Natural killer cell treated with Interleukin-12 subunit alpha and Interleukin-12 subunit beta and Interleukin-15 and Interleukin-18, amount 100 ng/mL, for 72 hours (primary cell): ENCODE data around the gene AGPAT2. TPM values are rescaled to one million over a fixed set of nuclear protein-coding genes. Genes with fewer than 3 reads are reported as not detected.
"Not testable (repeated sequence)": the region's sequence is repeated elsewhere in the genome, so short reads cannot be mapped to it uniquely, and the experiment has no call there.

Experiments used
- ATAC-seq, 2 donors: fragments of 150-1000 bp; cut with Tn5 transposase in 1 of 2; sonication (Bioruptor Pico), chemical (Tn5 transposase) in 1 of 2; 2 replicates each; pipeline ENCODE4 v1.10.0; 2021
- DNase-seq: peaks from one replicate; pipeline ENCODE4 v3.0.0; 2022; ENCODE audit warnings: low spot score
- H3K27ac Mint-ChIP-seq, 2 donors: 1 replicate in 1 of 2; 2 replicates in 1 of 2; pipeline ENCODE4 v1.8.0; 2022; ENCODE audit warnings: mixed read lengths in 2 of 2, mild to moderate bottlenecking in 1 of 2, moderate library complexity in 1 of 2
- H3K27me3 Mint-ChIP-seq, 2 donors: 1 replicate in 1 of 2; 2 replicates in 1 of 2; pipeline ENCODE4 v1.8.0; 2022; ENCODE audit warnings: mixed read lengths in 2 of 2
- H3K36me3 Mint-ChIP-seq: one replicate; pipeline ENCODE4 v1.8.0; 2022; ENCODE audit warnings: mixed read lengths
- H3K4me1 Mint-ChIP-seq, 2 donors: 1 replicate in 1 of 2; 2 replicates in 1 of 2; pipeline ENCODE4 v1.8.0; 2022; ENCODE audit warnings: low read depth in 2 of 2, mixed read lengths in 2 of 2, mild to moderate bottlenecking in 1 of 2
- H3K4me3 Mint-ChIP-seq: one replicate; pipeline ENCODE4 v1.8.0; 2022; ENCODE audit warnings: mixed read lengths
- H3K9me3 Mint-ChIP-seq: 2 replicates; pipeline ENCODE4 v1.8.0; 2022; ENCODE audit warnings: mixed read lengths
- total RNA-seq, 2 donors: library from RNA; stranded (reverse); gene quantifications; one replicate each; pipeline ENCODE4 v1.2.3, GENCODE V29; 2022

AGPAT2 gene
- total RNA-seq, 2 donors from 2014 or later = 6.1 to 8.9 TPM

DNA sequence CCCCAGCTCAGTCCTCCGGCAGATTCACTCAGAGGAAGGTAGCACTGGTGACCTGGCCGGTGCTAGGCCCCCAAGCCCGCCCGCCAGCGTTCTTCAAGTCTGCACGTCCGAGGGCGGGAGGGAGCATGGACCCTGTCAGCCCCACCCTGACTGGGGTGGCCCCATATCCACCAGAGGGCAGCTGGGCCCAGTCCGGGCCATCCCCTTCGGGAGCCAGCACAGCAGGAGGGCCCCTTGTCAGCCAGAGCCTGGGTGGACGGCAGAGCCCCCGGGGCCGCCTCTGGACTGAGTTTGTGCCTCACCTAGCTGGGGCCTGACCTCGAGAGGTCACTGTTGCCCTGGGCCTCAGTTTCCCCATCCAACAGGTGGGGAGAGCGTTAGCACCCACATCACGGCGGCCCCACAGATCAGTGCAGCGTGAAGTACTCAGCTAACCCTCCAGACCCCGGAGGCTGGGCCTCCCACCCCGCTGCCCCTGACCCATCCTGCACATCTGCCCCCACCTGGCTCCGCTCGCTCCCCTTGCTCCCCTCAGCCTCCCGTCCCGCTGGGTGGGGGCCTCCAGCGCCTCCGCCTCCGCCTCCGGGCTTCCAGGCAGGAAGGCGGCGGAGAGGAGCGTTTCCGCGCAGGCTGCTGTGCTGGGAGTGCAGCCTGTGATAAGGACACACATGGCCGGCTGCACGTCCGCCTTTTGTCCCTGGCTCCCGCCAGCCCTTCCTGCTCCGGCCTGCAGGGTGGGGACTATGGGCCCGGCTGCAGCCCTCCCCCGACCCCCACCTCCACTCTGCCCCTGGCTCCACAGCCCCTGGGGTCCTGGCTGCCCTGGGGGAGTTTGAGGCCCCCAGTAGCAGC, 41.1 kb downstream of the AGPAT2 start:
- DNase-seq (no peak), ATAC-seq (no peak)
- Mint-ChIP-seq H3K36me3 (no peaks in the 10 kb centered on the region), H3K4me1 (no peaks in the 10 kb centered on the region), H3K27ac (no peak overlapping the region), H3K4me3 (no peak overlapping the region), H3K27me3 (peaks cover 13 to 16% of the 10 kb centered on the region in 2 donors), H3K9me3 (no peaks in the 10 kb centered on the region)

DNA sequence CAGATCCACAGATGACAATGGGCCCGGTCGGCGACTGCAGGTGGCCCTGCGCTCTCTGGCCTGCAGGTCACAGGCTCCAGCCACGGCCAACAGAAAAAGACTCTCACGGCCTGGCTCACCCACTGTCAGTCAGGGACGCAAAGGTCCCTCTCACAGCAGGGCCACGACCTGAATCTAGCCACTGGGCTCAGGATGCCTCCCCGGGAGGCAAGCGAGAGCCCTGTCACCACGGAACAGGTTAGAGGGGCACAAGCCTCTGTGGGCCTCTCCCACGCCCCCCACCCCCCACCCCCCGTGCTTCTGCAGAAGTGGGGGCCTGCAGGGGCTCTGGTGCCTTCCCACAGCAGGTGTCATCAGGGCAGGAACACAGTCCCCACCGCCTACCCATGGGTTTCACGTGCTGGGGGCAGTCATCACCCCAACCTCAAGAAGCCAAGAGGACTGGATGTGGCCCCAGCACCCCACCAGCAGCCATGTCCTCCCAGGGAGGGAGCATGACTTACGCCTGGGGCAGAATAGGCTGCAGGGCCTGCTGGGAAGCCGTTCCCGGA, 41.8 kb downstream of the AGPAT2 start:
- H3K27me3 Mint-ChIP-seq = peaks cover 13 to 19% of the 10 kb centered on the region in 2 donors
- H3K4me3 Mint-ChIP-seq = no peak overlapping the region
- no peaks in the 10 kb centered on the region for H3K9me3 Mint-ChIP-seq
- no peak for ATAC-seq
- H3K4me1 Mint-ChIP-seq = no peaks in the 10 kb centered on the region
- H3K36me3 Mint-ChIP-seq = no peaks in the 10 kb centered on the region
- no peak for DNase-seq
- H3K27ac Mint-ChIP-seq = no peak overlapping the region

GRCh38 chr9:136644593-136645351, 42.5 kb downstream of the AGPAT2 start:
- peak; percentile 88 to 92 for ATAC-seq
- H3K36me3 Mint-ChIP-seq = no peaks in the 10 kb centered on the region
- H3K27ac Mint-ChIP-seq = no peak overlapping the region
- peaks cover 13 to 23% of the 10 kb centered on the region in 2 donors for H3K27me3 Mint-ChIP-seq
- no peaks in the 10 kb centered on the region for H3K9me3 Mint-ChIP-seq
- no peak overlapping the region for H3K4me3 Mint-ChIP-seq
- DNase-seq = no peak
- no peaks in the 10 kb centered on the region for H3K4me1 Mint-ChIP-seq

DNA sequence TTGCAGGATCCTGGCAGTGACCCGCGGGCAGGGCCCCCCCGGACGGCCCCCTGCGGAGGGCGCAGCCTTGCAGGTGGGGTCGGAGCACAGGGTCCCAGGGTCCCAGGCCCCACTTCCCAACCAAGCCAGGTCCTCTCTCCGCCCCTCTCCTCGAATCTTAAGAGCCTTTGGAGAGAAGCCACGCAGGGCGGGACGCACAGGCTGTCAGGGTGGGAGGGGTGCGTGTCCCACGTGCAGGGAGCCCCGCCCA, 43.0 kb downstream of the AGPAT2 start:
- H3K4me3 Mint-ChIP-seq = no peak overlapping the region
- no peak for ATAC-seq
- DNase-seq = no peak
- H3K36me3 Mint-ChIP-seq = no peaks in the 10 kb centered on the region
- H3K9me3 Mint-ChIP-seq = no peaks in the 10 kb centered on the region
- no peaks in the 10 kb centered on the region for H3K4me1 Mint-ChIP-seq
- no peak overlapping the region for H3K27ac Mint-ChIP-seq
- peaks cover 13 to 23% of the 10 kb centered on the region in 2 donors for H3K27me3 Mint-ChIP-seq

DNA sequence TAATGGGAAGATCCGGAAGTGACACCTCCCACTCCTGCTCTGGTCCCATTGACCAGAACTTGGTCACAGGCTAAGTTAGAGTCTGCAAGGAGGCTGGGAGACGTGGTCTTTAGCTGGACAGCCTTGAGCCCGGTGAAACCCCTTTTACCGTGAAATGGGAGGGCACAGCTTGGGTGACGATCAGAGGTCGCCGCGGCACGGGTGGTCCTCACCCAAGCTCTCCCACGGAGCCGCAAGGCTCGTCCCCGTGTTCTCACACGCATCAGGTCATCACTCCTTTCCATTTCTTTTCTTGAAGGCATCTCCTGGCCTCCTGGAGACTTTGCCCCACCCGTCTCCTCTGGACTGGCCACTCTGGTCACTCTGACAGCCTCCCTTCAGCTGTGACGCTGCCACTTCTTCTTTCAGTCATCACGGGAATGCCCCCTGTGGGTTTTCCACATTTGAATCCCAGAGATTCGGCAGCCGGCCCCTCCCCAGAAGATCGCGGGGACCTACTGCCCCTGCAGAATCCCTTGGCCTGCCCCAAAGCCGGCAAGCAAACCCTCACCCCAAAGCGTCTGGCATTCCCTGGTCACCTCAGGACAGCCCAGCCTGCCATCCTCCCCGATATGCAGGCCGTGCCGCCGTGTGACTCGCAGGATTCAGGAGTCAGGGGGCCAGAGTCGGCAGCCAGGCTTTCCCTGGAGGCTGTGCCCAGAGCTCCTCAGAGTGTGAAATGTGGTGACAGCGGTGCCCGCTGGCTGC, 43.5 kb downstream of the AGPAT2 start:
- Mint-ChIP-seq H3K9me3 (no peaks in the 10 kb centered on the region), H3K27ac (no peak overlapping the region), H3K36me3 (no peaks in the 10 kb centered on the region), H3K4me3 (no peak overlapping the region), H3K4me1 (no peaks in the 10 kb centered on the region), H3K27me3 (peaks cover 13 to 21% of the 10 kb centered on the region in 2 donors)
- ATAC-seq = no peak
- no peak for DNase-seq

DNA sequence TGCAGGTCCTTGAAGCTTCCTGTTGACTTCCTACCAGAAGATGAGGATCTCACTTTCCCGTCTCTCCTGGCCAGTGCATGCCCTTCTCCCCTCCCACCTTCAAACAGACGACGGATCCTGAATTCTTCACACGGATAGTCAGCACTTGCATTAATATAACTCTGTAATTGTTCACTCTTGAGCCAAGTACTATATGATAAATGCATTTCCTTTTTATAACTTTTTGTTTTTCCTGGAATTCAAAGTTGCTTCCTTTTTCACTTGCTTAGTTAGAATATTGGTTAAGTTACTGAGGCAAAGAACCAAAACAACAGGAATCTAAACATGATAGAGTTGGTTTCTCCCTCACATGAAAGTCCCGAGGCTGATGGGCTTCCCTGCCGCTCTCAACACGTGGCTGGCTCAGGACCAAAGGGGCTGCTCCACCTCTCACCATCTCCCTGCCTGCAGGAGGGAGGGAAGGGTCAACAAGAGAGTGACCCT, 44.8 kb downstream of the AGPAT2 start:
- H3K4me1 Mint-ChIP-seq = no peaks in the 10 kb centered on the region
- H3K27ac Mint-ChIP-seq = no peak overlapping the region
- H3K4me3 Mint-ChIP-seq = no peak overlapping the region
- H3K9me3 Mint-ChIP-seq = no peaks in the 10 kb centered on the region
- peak; percentile 44 for DNase-seq
- H3K27me3 Mint-ChIP-seq = peaks cover 13 to 19% of the 10 kb centered on the region in 2 donors
- no peaks in the 10 kb centered on the region for H3K36me3 Mint-ChIP-seq
- ATAC-seq = no peak

- Mint-ChIP-seq H3K27me3 (peaks cover 7 to 15% of the 10 kb centered on the region in 2 donors), H3K27ac (no peak overlapping the region), H3K9me3 (no peaks in the 10 kb centered on the region), H3K4me3 (no peak overlapping the region), H3K4me1 (no peaks in the 10 kb centered on the region), H3K36me3 (no peaks in the 10 kb centered on the region)
- no peak for ATAC-seq
- peak; percentile 40 for DNase-seq
These were observed 46.8 kb downstream of the AGPAT2 start for GRCh38 chr9:136640171-136641111.

DNA sequence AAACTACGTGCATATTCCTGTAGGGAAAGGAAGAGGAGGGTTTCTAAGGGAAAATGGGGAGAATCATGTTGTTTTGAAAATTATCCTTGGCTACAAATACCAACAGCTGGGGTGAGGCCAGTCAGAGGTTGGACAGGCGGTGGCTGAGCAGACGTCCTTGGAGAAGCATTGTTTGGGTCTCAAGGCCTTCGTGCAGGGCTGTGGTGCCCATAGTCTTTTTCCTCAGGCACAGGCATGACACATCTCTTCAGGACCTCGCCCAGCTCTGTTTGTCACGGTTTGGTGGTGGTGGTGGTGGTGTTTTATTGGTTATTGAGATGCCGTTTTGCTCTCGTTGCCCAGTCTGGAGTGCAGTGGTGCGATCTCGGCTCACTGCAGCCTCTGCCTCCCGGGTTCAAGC, 52.4 kb downstream of the AGPAT2 start:
- peaks cover 0 to 4% of the 10 kb centered on the region in 2 donors for H3K4me1 Mint-ChIP-seq
- H3K27me3 Mint-ChIP-seq = no peaks in the 10 kb centered on the region
- H3K36me3 Mint-ChIP-seq = no peaks in the 10 kb centered on the region
- H3K9me3 Mint-ChIP-seq = no peaks in the 10 kb centered on the region
- H3K27ac Mint-ChIP-seq = no peak overlapping the region
- no peak overlapping the region for H3K4me3 Mint-ChIP-seq
- no peak for DNase-seq
- no peak for ATAC-seq

DNA sequence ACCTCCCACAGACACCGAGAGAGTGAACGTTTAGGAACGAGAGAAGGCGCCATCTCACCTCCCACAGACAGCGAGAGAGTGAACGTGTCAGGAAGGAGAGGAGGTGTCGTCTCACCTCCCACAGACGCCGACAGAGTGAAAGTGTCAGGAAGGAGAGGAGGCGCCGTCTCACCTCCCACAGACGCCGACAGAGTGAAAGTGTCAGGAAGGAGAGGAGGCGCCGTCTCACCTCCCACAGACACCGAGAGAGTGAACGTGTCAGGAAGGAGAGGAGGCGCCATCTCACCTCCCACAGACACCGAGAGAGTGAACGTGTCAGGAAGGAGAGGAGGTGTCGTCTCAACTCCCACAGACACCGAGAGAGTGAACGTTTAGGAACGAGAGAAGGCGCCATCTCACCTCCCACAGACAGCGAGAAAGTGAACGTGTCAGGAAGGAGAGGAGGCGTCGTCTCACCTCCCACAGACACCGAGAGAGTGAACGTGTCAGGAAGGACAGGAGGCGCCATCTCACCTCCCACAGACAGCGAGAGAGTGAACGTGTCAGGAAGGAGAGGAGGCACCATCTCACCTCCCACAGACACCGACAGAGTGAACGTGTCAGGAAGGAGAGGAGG, 54.7 kb downstream of the AGPAT2 start:
- H3K4me3 Mint-ChIP-seq, H3K27ac Mint-ChIP-seq, H3K36me3 Mint-ChIP-seq, H3K27me3 Mint-ChIP-seq, H3K9me3 Mint-ChIP-seq, ATAC-seq, H3K4me1 Mint-ChIP-seq: not testable (repeated sequence)
- peak; percentile 64 for DNase-seq

DNA sequence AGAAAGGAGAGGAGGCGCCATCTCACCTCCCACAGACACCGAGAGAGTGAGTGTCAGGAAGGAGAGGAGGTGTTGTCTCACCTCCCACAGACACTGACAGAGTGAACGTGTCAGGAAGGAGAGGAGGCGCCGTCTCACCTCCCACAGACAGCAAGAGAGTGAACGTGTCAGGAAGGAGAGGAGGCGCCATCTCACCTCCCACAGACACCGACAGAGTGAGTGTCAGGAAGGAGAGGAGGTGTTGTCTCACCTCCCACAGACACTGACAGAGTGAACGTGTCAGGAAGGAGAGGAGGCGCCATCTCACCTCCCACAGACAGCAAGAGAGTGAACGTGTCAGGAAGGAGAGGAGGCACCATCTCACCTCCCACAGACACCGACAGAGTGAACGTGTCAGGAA, 55.2 kb downstream of the AGPAT2 start:
- H3K36me3 Mint-ChIP-seq, ATAC-seq, H3K27me3 Mint-ChIP-seq, H3K27ac Mint-ChIP-seq, H3K9me3 Mint-ChIP-seq, H3K4me3 Mint-ChIP-seq: not testable (repeated sequence)
- DNase-seq = peak; percentile 62
- peaks cover 0 to 11% of the 10 kb centered on the region in 2 donors for H3K4me1 Mint-ChIP-seq

DNA sequence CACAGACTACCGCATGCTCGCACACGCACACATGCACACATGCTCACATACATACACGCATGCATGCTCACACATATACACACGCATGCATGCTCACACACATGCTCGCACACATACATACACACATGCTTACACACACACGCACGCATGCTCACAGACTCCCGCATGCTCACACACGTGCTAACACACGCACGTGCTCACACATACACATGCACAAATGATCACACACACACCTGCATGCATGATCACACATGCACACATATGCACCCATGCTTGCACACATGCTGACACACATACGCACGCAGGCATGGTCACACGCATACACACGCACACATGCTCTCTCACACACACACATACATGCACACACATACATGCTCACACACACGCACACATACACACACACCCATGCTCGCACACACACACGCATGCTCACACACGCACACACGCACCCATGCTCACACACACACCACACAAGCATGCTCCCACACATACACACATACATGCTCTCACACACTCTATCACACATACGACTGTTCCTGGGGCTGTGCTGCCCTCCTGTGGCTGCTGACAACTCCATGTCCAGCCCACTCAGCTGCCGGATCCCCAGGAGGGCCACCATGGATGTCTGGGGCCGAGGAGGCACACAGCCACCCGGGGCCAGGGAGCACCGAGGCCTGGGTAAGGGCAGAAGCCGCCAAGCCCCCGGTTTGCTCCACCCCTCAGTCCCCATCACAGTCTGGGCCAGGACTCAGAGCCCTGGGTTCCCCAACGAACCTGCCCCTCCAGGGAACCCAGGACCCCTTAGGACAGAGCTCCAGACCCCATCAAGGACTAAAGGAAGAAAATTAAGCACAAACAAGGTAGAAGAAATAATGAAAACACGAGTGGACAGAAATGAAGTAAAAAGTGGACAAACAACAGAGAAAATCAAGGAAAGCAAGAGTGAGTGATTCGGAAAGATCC, 55.9 kb downstream of the AGPAT2 start:
- DNase-seq (peak; percentile 56), ATAC-seq (peak; percentile 79 to 83)
- H3K27ac Mint-ChIP-seq = no peak overlapping the region
- H3K36me3 Mint-ChIP-seq = no peaks in the 10 kb centered on the region
- H3K9me3 Mint-ChIP-seq = no peaks in the 10 kb centered on the region
- no peak overlapping the region for H3K4me3 Mint-ChIP-seq
- peaks cover 0 to 11% of the 10 kb centered on the region in 2 donors for H3K4me1 Mint-ChIP-seq
- H3K27me3 Mint-ChIP-seq = peaks cover 0 to 2% of the 10 kb centered on the region in 2 donors

DNA sequence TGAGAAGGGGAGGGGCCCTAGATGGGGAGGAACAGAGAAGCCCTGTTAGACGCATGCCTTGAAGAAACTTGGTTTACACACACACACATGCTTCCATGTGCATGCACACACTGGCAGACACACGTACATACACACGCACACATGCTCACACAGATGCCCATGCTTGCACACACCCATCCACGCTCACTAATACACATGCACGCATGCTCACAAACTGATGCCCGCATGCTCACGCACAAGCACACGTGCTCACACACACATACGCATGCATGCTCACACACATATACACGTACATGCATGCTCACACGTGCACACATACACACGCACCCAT, 56.6 kb downstream of the AGPAT2 start:
- H3K27me3 Mint-ChIP-seq = peaks cover 0 to 2% of the 10 kb centered on the region in 2 donors
- no peaks in the 10 kb centered on the region for H3K36me3 Mint-ChIP-seq
- peaks cover 0 to 11% of the 10 kb centered on the region in 2 donors for H3K4me1 Mint-ChIP-seq
- no peak overlapping the region for H3K4me3 Mint-ChIP-seq
- no peaks in the 10 kb centered on the region for H3K9me3 Mint-ChIP-seq
- DNase-seq = no peak
- H3K27ac Mint-ChIP-seq = no peak overlapping the region
- ATAC-seq = no peak
